IMR-90 (cell line): ENCODE results near the gene PPBP. TPM values are rescaled to one million over a fixed set of nuclear protein-coding genes. Genes with fewer than 3 reads are reported as not detected.

Experiments
- ATAC-seq: fragments of 200-7000 bp; cut with Tn5 transposase; 2 replicates; pipeline ENCODE4 v1.9.1; 2020; ENCODE audit warnings: low read depth, mild to moderate bottlenecking, moderate library complexity
- BruUV-seq: library from RNA; stranded (reverse); fragments of 400-500 nt; replicated peaks from 2 replicates; lab custom pipeline; 2021; lab: Mats Ljungman, UMichigan
- CTCF ChIA-PET: fragments of 300-600 bp; formaldehyde crosslinking; extraction: SDS; loops from one replicate; lab custom pipeline; 2021; ENCODE audit warnings: antibody characterized with exemption; lab: Yijun Ruan, JAX
- POLR2A ChIA-PET: fragments of 300-600 bp; sonication (Branson Sonifier 250); formaldehyde crosslinking; loops from one replicate; lab custom pipeline; 2022; ENCODE audit warnings: antibody characterized with exemption; ENCODE audit not compliant: unreplicated experiment; lab: Charles Lee
- DNase-seq: peaks from one replicate; pipeline ENCODE4 v3.0.0; 2013
- H2AFZ ChIP-seq: replicated peaks from 2 replicates; pipeline ENCODE3; 2013; ENCODE audit warnings: low read length, mild to moderate bottlenecking; ENCODE audit not compliant: poor library complexity
- H2AK5ac ChIP-seq: 2 replicates; pipeline ENCODE4 v1.6.1; 2013; ENCODE audit warnings: low read depth, low read length, inconsistent platforms
- H2AK9ac ChIP-seq: replicated peaks from 2 replicates; pipeline ENCODE3; 2013; ENCODE audit warnings: mild to moderate bottlenecking, low read depth, low read length, moderate library complexity; ENCODE audit not compliant: poor library complexity
- H2BK120ac ChIP-seq: 2 replicates; pipeline ENCODE4 v1.6.1; 2013; ENCODE audit warnings: low read depth, low read length, inconsistent platforms
- H2BK15ac ChIP-seq: 3 replicates; pipeline ENCODE4 v1.6.1; 2013; ENCODE audit warnings: low read depth, low read length, inconsistent platforms
- H2BK20ac ChIP-seq: 2 replicates; pipeline ENCODE4 v1.6.1; 2013; ENCODE audit warnings: low read depth, mild to moderate bottlenecking, inconsistent platforms, low read length, moderate library complexity
- H2BK5ac ChIP-seq: 2 replicates; pipeline ENCODE4 v1.6.1; 2013; ENCODE audit warnings: mild to moderate bottlenecking, low read depth, low read length, inconsistent platforms; ENCODE audit not compliant: poor library complexity, severe bottlenecking
- H3K14ac ChIP-seq: replicated peaks from 2 replicates; pipeline ENCODE4 v1.6.1; 2013; ENCODE audit warnings: low read depth, low read length, inconsistent platforms
- H3K18ac ChIP-seq: 2 replicates; pipeline ENCODE4 v1.6.1; 2013; ENCODE audit warnings: low read depth, low read length, control low read depth
- H3K23ac ChIP-seq: 2 replicates; pipeline ENCODE4 v1.6.1; 2013; ENCODE audit warnings: low read depth, low read length, inconsistent platforms
- H3K27ac ChIP-seq: 2 replicates; pipeline ENCODE4 v1.5.1; 2013; ENCODE audit warnings: mild to moderate bottlenecking, control low read depth, low read length; ENCODE audit not compliant: insufficient read depth
- H3K27me3 ChIP-seq: 2 replicates; pipeline ENCODE4 v1.6.1; 2013; ENCODE audit warnings: low read length; ENCODE audit not compliant: control insufficient read depth, insufficient read depth
- H3K36me3 ChIP-seq: 2 replicates; pipeline ENCODE4 v1.6.1; 2013; ENCODE audit warnings: low read length, mixed read lengths; ENCODE audit not compliant: control insufficient read depth, insufficient read depth
- H3K4ac ChIP-seq: 2 replicates; pipeline ENCODE4 v1.6.1; 2013; ENCODE audit warnings: low read depth, low read length, inconsistent platforms
- H3K4me1 ChIP-seq: 2 replicates; pipeline ENCODE4 v1.6.1; 2013; ENCODE audit warnings: low read length, mixed read lengths; ENCODE audit not compliant: control insufficient read depth, insufficient read depth
- H3K4me2 ChIP-seq: 2 replicates; pipeline ENCODE4 v1.6.1; 2013; ENCODE audit warnings: low read depth, mild to moderate bottlenecking, control low read depth, low read length, moderate library complexity
- H3K4me3 ChIP-seq: 2 replicates; pipeline ENCODE4 v1.5.1; 2013; ENCODE audit warnings: low read depth, mild to moderate bottlenecking, control low read depth, low read length, moderate library complexity; ENCODE audit not compliant: insufficient read depth
- H3K56ac ChIP-seq: 2 replicates; pipeline ENCODE4 v1.6.1; 2013; ENCODE audit warnings: low read length, inconsistent platforms; ENCODE audit not compliant: insufficient read depth; ENCODE audit errors: extremely low read depth
- H3K79me1 ChIP-seq, 2 experiments: 2 replicates each; pipeline ENCODE4 v1.6.1; 2013; ENCODE audit warnings: low read length in 2 of 2, inconsistent platforms in 1 of 2, low read depth in 1 of 2
- H3K9ac ChIP-seq: 2 replicates; pipeline ENCODE4 v1.6.1; 2013; ENCODE audit warnings: low read depth, low read length, control low read depth
- H3K9me1 ChIP-seq: 2 replicates; pipeline ENCODE4 v1.6.1; 2013; ENCODE audit warnings: low read length, inconsistent platforms; ENCODE audit not compliant: insufficient read depth
- H3K9me3 ChIP-seq: 2 replicates; pipeline ENCODE4 v1.6.1; 2013; ENCODE audit warnings: low read length; ENCODE audit not compliant: control insufficient read depth, insufficient read depth
- H4K20me1 ChIP-seq: 2 replicates; pipeline ENCODE4 v1.6.1; 2013; ENCODE audit warnings: low read length, inconsistent platforms; ENCODE audit not compliant: insufficient read depth
- H4K5ac ChIP-seq: 2 replicates; pipeline ENCODE4 v1.6.1; 2013; ENCODE audit warnings: mild to moderate bottlenecking, low read depth, low read length, control low read depth
- H4K8ac ChIP-seq, 2 experiments: 2 replicates each; pipeline ENCODE4 v1.6.1; 2013; ENCODE audit warnings: low read depth in 2 of 2, low read length in 2 of 2, control low read depth in 1 of 2, inconsistent platforms in 1 of 2
- H4K91ac ChIP-seq: 2 replicates; pipeline ENCODE4 v1.6.1; 2013; ENCODE audit warnings: low read depth, low read length, inconsistent platforms; ENCODE audit not compliant: insufficient read depth
- BHLHE40 ChIP-seq: fragments of 150-350 bp; IDR thresholded peaks from 2 replicates; pipeline ENCODE4 v1.6.1; 2016; ENCODE audit warnings: mild to moderate bottlenecking, low read depth, low read length
- CEBPB ChIP-seq: IDR thresholded peaks from 2 replicates; pipeline ENCODE4 v1.6.1; 2012; ENCODE audit warnings: low read depth, low read length, improper control_type of control experiment
- CHD1 ChIP-seq: IDR thresholded peaks from 2 replicates; pipeline ENCODE4 v1.6.1; 2012; ENCODE audit warnings: low read depth, low read length, improper control_type of control experiment
- FOS ChIP-seq: fragments of 150-350 bp; IDR thresholded peaks from 2 replicates; pipeline ENCODE4 v1.6.1; 2016; ENCODE audit warnings: low read depth, low read length
- MAFK ChIP-seq: IDR thresholded peaks from 2 replicates; pipeline ENCODE4 v1.6.1; 2012; ENCODE audit warnings: low read depth, low read length, improper control_type of control experiment
- MAZ ChIP-seq: IDR thresholded peaks from 2 replicates; pipeline ENCODE4 v1.6.1; 2012; ENCODE audit warnings: low read depth, mild to moderate bottlenecking, low read length, improper control_type of control experiment, moderate library complexity, borderline replicate concordance
- MXI1 ChIP-seq: IDR thresholded peaks from 2 replicates; pipeline ENCODE4 v1.6.1; 2012; ENCODE audit warnings: low read depth, mild to moderate bottlenecking, low read length, moderate library complexity, borderline replicate concordance
- NFE2L2 ChIP-seq: fragments of 150-350 bp; IDR thresholded peaks from 2 replicates; pipeline ENCODE4 v1.6.1; 2016; ENCODE audit warnings: low read depth, mild to moderate bottlenecking, low read length
- POLR2A ChIP-seq: IDR thresholded peaks from 2 replicates; pipeline ENCODE4 v1.6.1; 2012; ENCODE audit warnings: mild to moderate bottlenecking, low read depth, low read length
- RAD21 ChIP-seq: IDR thresholded peaks from 2 replicates; pipeline ENCODE4 v1.6.1; 2012; ENCODE audit warnings: low read length, improper control_type of control experiment
- RCOR1 ChIP-seq: IDR thresholded peaks from 2 replicates; pipeline ENCODE4 v1.6.1; 2012; ENCODE audit warnings: mild to moderate bottlenecking, low read length, improper control_type of control experiment; ENCODE audit not compliant: insufficient replicate concordance
- RFX5 ChIP-seq: IDR thresholded peaks from 2 replicates; pipeline ENCODE4 v1.8.0; 2012; ENCODE audit warnings: low read depth, mild to moderate bottlenecking, low read length, moderate library complexity
- SMC3 ChIP-seq: fragments of 150-350 bp; IDR thresholded peaks from 2 replicates; pipeline ENCODE4 v1.6.1; 2016; ENCODE audit warnings: low read depth, mild to moderate bottlenecking, antibody characterized with exemption, low read length, moderate library complexity
- WGBS, 2 experiments: methylation state at CpG; one replicate each; pipeline versions ENCODE4 v1.1.5 to v1.1.7; 2013; ENCODE audit warnings: missing lambda C conversion rate in 2 of 2; ENCODE audit not compliant: insufficient read length in 1 of 2; ENCODE audit errors: extremely low coverage in 2 of 2; 5-methylcytosine and 5-hydroxymethylcytosine counted together
- dilution Hi-C: fragments of 300-500 bp; cut with HindIII; formaldehyde crosslinking; loops from one replicate; pipeline ENCODE4 v1.14.3; 2018; ENCODE audit warnings: low sequenced_read_pairs; ENCODE audit not compliant: unreplicated experiment
- in situ Hi-C: fragments of 300-500 bp; cut with MboI; formaldehyde crosslinking; loops from 3 replicates; pipeline ENCODE4 v1.14.3; 2019; ENCODE audit warnings: low sequenced_read_pairs, inconsistent platforms, mixed read lengths
- intact Hi-C: fragments of 100-400 bp; cut with micrococcal nuclease; formaldehyde crosslinking; loops from 2 replicates; pipeline ENCODE4 v1.10.0; 2022
- polyA plus RNA-seq, 3 experiments: library from polyadenylated mRNA; depleted of rRNA; stranded (reverse); fragments of >200 nt; gene quantifications; 2 replicates each; pipeline ENCODE4 v1.2.3, GENCODE V29; 2012; ENCODE audit warnings: low replicate concordance in 1 of 3
- total RNA-seq: library from RNA; depleted of rRNA; stranded (reverse); fragments of >200 nt; gene quantifications from 2 replicates; pipeline ENCODE4 v1.2.3, GENCODE V29; 2012
- TF ChIP-seq, protein P1 (sequence below): conservative IDR thresholded peaks from 2 replicates; pipeline ENCODE4 v1.5.1; 2012; ENCODE audit warnings: mild to moderate bottlenecking, low read depth, low read length, improper control_type of control experiment
- TF ChIP-seq, protein P2 (sequence below): fragments of 150-350 bp; IDR thresholded peaks from 2 replicates; pipeline ENCODE4 v1.6.1; 2016; ENCODE audit warnings: low read depth, mild to moderate bottlenecking, low read length, moderate library complexity, borderline replicate concordance
- TF ChIP-seq, protein P3 (sequence below): fragments of 150-350 bp; IDR thresholded peaks from 2 replicates; pipeline ENCODE4 v1.6.1; 2017; ENCODE audit warnings: mild to moderate bottlenecking, antibody characterized with exemption, low read length, low read depth

PPBP gene
- total and polyA plus RNA-seq, 2 of the 4 experiments (the other 2 are of a cell fraction) = not detected

GRCh38 chr4:74013264-74013663 lies 25.3 kb upstream of the PPBP start:
- no peak overlapping the region for H2BK5ac ChIP-seq
- no peak overlapping the region for H4K5ac ChIP-seq
- no peak overlapping the region for H3K4ac ChIP-seq
- H2AK5ac ChIP-seq = no peak overlapping the region
- ChIA-PET POLR2A (no interaction called here), CTCF (no interaction called here)
- no peak overlapping the region for H2AK9ac ChIP-seq
- dilution Hi-C loops (no loop called here), intact Hi-C loops (no loop called here), in situ Hi-C loops (no loop called here)
- no peaks in the 10 kb centered on the region; the same call in 1 of the 2 replicates for H3K9me3 ChIP-seq
- H3K79me1 ChIP-seq = no peaks in the 10 kb centered on the region
- no peak overlapping the region for H3K14ac ChIP-seq
- no peak overlapping the region for H4K8ac ChIP-seq
- H2BK15ac ChIP-seq = no peak overlapping the region
- no peak overlapping the region for H4K91ac ChIP-seq
- no peak overlapping the region for H2BK120ac ChIP-seq
- H2AFZ ChIP-seq = no peak overlapping the region
- no peak overlapping the region for H3K27ac ChIP-seq
- BruUV-seq = no TSS peak
- 0 out of 2 replicates have a peak, but pooled peaks cover 2% of the 10 kb centered on the region for H3K27me3 ChIP-seq
- no peak overlapping the region for H3K23ac ChIP-seq
- DNase-seq = no peak
- no peaks in the 10 kb centered on the region for H3K36me3 ChIP-seq
- H3K4me3 ChIP-seq = no peak overlapping the region
- H2BK20ac ChIP-seq = no peak overlapping the region
- H3K4me1 ChIP-seq = peaks cover 9% of the 10 kb centered on the region
- peaks cover 9% of the 10 kb centered on the region; the same call in 1 of the 2 replicates for H3K9me1 ChIP-seq
- no peak for TF ChIP-seq FOS
- no peak for TF ChIP-seq MAZ
- TF ChIP-seq MXI1 = no peak
- no peak for TF ChIP-seq BHLHE40
- TF ChIP-seq RCOR1 = no peak
- TF ChIP-seq RAD21 = no peak
- TF ChIP-seq, protein P1, sequence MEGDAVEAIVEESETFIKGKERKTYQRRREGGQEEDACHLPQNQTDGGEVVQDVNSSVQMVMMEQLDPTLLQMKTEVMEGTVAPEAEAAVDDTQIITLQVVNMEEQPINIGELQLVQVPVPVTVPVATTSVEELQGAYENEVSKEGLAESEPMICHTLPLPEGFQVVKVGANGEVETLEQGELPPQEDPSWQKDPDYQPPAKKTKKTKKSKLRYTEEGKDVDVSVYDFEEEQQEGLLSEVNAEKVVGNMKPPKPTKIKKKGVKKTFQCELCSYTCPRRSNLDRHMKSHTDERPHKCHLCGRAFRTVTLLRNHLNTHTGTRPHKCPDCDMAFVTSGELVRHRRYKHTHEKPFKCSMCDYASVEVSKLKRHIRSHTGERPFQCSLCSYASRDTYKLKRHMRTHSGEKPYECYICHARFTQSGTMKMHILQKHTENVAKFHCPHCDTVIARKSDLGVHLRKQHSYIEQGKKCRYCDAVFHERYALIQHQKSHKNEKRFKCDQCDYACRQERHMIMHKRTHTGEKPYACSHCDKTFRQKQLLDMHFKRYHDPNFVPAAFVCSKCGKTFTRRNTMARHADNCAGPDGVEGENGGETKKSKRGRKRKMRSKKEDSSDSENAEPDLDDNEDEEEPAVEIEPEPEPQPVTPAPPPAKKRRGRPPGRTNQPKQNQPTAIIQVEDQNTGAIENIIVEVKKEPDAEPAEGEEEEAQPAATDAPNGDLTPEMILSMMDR = no peak
- no peak for TF ChIP-seq POLR2A
- no peak for TF ChIP-seq CEBPB
- TF ChIP-seq, protein P2, sequence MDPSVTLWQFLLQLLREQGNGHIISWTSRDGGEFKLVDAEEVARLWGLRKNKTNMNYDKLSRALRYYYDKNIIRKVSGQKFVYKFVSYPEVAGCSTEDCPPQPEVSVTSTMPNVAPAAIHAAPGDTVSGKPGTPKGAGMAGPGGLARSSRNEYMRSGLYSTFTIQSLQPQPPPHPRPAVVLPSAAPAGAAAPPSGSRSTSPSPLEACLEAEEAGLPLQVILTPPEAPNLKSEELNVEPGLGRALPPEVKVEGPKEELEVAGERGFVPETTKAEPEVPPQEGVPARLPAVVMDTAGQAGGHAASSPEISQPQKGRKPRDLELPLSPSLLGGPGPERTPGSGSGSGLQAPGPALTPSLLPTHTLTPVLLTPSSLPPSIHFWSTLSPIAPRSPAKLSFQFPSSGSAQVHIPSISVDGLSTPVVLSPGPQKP = no peak
- TF ChIP-seq NFE2L2 = no peak
- TF ChIP-seq, protein P3, sequence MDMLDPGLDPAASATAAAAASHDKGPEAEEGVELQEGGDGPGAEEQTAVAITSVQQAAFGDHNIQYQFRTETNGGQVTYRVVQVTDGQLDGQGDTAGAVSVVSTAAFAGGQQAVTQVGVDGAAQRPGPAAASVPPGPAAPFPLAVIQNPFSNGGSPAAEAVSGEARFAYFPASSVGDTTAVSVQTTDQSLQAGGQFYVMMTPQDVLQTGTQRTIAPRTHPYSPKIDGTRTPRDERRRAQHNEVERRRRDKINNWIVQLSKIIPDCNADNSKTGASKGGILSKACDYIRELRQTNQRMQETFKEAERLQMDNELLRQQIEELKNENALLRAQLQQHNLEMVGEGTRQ = no peak
- TF ChIP-seq RFX5 = no peak
- no peak for TF ChIP-seq CHD1
- no peak for TF ChIP-seq MAFK
- no peak for TF ChIP-seq SMC3
- no peak for ATAC-seq
- no peak overlapping the region for H3K18ac ChIP-seq
- no peaks in the 10 kb centered on the region for H4K20me1 ChIP-seq
- WGBS, 2 experiments = no CpG with 5 or more reads among the region's 2 CpGs
- H3K9ac ChIP-seq = no peak overlapping the region
- no peak overlapping the region for H3K4me2 ChIP-seq
- H3K56ac ChIP-seq = no peak overlapping the region
